Uterus (tissue), 2 donors: ENCODE results near the gene GM2A.

Experiments used
- POLR2A ChIP-seq, 2 donors: fragments of 450-650 bp; IDR thresholded peaks; one replicate each; pipeline ENCODE4 v1.6.1; 2016; ENCODE audit warnings: antibody characterized with exemption in 2 of 2, mild to moderate bottlenecking in 1 of 2, moderate library complexity in 1 of 2
- TF ChIP-seq, protein P1 (sequence below), 4 experiments: fragments of 200-600 bp in 2 of 4; fragments of 450-650 bp in 2 of 4; sonication (generic) in 2 of 4; IDR thresholded peaks; one replicate each; pipeline ENCODE4 v1.5.1; 2016 to 2019; ENCODE audit warnings: antibody characterized with exemption in 4 of 4, mild to moderate bottlenecking in 2 of 4, moderate library complexity in 1 of 4

DNA sequence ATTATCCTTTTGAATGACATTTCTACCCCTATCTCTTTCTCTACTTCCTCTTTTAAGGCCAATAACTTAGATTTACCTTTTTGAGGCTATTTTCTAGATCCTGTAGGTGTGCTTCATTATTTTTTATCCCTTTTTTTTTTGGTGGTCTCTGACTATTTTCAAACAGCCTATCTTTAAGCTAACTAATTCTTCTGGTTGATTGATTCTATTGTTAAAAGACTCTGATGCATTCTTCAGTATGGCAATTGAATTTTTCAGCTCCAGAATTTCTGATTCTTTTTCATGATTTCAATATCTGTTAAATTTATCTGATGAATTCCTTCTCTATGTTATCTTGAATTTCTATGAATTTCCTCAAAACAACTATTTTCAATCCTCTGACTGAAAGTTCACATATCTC is 57.9 kb downstream of the GM2A start:
- TF ChIP-seq POLR2A (IDR thresholded peaks at IDR 0.05): no peak
- TF ChIP-seq, protein P1, sequence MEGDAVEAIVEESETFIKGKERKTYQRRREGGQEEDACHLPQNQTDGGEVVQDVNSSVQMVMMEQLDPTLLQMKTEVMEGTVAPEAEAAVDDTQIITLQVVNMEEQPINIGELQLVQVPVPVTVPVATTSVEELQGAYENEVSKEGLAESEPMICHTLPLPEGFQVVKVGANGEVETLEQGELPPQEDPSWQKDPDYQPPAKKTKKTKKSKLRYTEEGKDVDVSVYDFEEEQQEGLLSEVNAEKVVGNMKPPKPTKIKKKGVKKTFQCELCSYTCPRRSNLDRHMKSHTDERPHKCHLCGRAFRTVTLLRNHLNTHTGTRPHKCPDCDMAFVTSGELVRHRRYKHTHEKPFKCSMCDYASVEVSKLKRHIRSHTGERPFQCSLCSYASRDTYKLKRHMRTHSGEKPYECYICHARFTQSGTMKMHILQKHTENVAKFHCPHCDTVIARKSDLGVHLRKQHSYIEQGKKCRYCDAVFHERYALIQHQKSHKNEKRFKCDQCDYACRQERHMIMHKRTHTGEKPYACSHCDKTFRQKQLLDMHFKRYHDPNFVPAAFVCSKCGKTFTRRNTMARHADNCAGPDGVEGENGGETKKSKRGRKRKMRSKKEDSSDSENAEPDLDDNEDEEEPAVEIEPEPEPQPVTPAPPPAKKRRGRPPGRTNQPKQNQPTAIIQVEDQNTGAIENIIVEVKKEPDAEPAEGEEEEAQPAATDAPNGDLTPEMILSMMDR (IDR thresholded peaks at IDR 0.05): no peak
